Loucy (cell line): Measurements from ENCODE around the gene DHDH.
A peak's percentile ranks its signal among the peaks of the same experiment; 100 is the strongest.

Source experiments
- H2AFZ ChIP-seq: fragments of 200-600 bp; sonication (generic); 2 replicates; pipeline ENCODE4 v1.6.0; 2016; ENCODE audit warnings: antibody characterized with exemption, mild to moderate bottlenecking, low read length, moderate library complexity
- H3F3A ChIP-seq: fragments of 200-600 bp; 2 replicates; pipeline ENCODE4 v1.6.0; 2016; ENCODE audit warnings: antibody characterized with exemption, low read depth, mild to moderate bottlenecking
- H3K27me3 ChIP-seq: fragments of 200-600 bp; sonication (generic); 2 replicates; pipeline ENCODE4 v1.6.1; 2014; ENCODE audit warnings: low read length, mild to moderate bottlenecking; ENCODE audit not compliant: insufficient read depth, poor library complexity, severe bottlenecking
- H3K36me3 ChIP-seq: fragments of 200-600 bp; sonication (generic); 2 replicates; pipeline ENCODE4 v1.6.1; 2016; ENCODE audit warnings: low read length; ENCODE audit not compliant: insufficient read depth
- H3K4me1 ChIP-seq: fragments of 200-600 bp; sonication (generic); 2 replicates; pipeline ENCODE4 v1.5.1; 2014; ENCODE audit warnings: low read length, mild to moderate bottlenecking; ENCODE audit not compliant: insufficient read depth, poor library complexity, severe bottlenecking
- H3K4me2 ChIP-seq: fragments of 200-600 bp; sonication (generic); 2 replicates; pipeline ENCODE4 v1.6.0; 2014; ENCODE audit warnings: antibody characterized with exemption, low read length, low read depth, mild to moderate bottlenecking; ENCODE audit not compliant: poor library complexity, severe bottlenecking
- H3K4me3 ChIP-seq: fragments of 200-600 bp; sonication (generic); 2 replicates; pipeline ENCODE4 v1.5.1; 2014; ENCODE audit warnings: low read length, mild to moderate bottlenecking, mixed read lengths; ENCODE audit not compliant: poor library complexity, severe bottlenecking
- H3K79me2 ChIP-seq: fragments of 200-600 bp; sonication (generic); 2 replicates; pipeline ENCODE4 v1.6.1; 2014; ENCODE audit warnings: low read length; ENCODE audit not compliant: insufficient read depth
- H3K9ac ChIP-seq: fragments of 200-600 bp; sonication (generic); 2 replicates; pipeline ENCODE4 v1.6.0; 2014; ENCODE audit warnings: mild to moderate bottlenecking, low read depth, low read length, moderate library complexity; ENCODE audit not compliant: poor library complexity, severe bottlenecking
- H3K9me2 ChIP-seq: fragments of 200-600 bp; sonication (generic); replicated peaks from 2 replicates; pipeline ENCODE4 v1.6.1; 2016; ENCODE audit warnings: low read depth, low read length, mixed read lengths
- H3K9me3 ChIP-seq: fragments of 200-600 bp; sonication (generic); 2 replicates; pipeline ENCODE4 v1.6.1; 2014; ENCODE audit warnings: mild to moderate bottlenecking, antibody characterized with exemption, low read length, low read depth; ENCODE audit not compliant: insufficient read depth
- H4K20me1 ChIP-seq: fragments of 200-600 bp; sonication (generic); 2 replicates; pipeline ENCODE4 v1.6.0; 2014; ENCODE audit warnings: antibody characterized with exemption, low read length, mild to moderate bottlenecking; ENCODE audit not compliant: insufficient read depth, poor library complexity, severe bottlenecking
- CTCF ChIP-seq: fragments of 200-600 bp; sonication (generic); conservative IDR thresholded peaks from 2 replicates; pipeline ENCODE4 v1.5.1; 2014; ENCODE audit warnings: mild to moderate bottlenecking, antibody characterized with exemption, low read length
- EZH2phosphoT487 ChIP-seq: fragments of 200-600 bp; IDR thresholded peaks from 2 replicates; pipeline ENCODE4 v1.6.1; 2018; ENCODE audit warnings: antibody characterized with exemption, mild to moderate bottlenecking, moderate library complexity, borderline replicate concordance

The DHDH gene

GRCh38 chr19:48962029-48962848 lies 28.7 kb downstream of the DHDH start:
- H3K9me2 ChIP-seq = no peaks in the 10 kb centered on the region
- H4K20me1 ChIP-seq = peaks cover 13% of the 10 kb centered on the region
- peaks cover 34% of the 10 kb centered on the region for H3K79me2 ChIP-seq
- peaks cover 32% of the 10 kb centered on the region for H3K4me1 ChIP-seq
- peak overlapping the region; percentile 38 for H3K4me2 ChIP-seq
- no peaks in the 10 kb centered on the region for H3K36me3 ChIP-seq
- H3K9me3 ChIP-seq = no peaks in the 10 kb centered on the region
- no peaks in the 10 kb centered on the region for H3K27me3 ChIP-seq
- no peak overlapping the region for H3K4me3 ChIP-seq
- no peaks in the 10 kb centered on the region for H3F3A ChIP-seq
- H3K9ac ChIP-seq = peak overlapping the region; percentile 84
- H2AFZ ChIP-seq = no peak overlapping the region
- TF ChIP-seq EZH2phosphoT487 (no peak), CTCF (no peak)

GRCh38 chr19:48962849-48963165 lies 29.3 kb downstream of the DHDH start:
- peaks cover 13% of the 10 kb centered on the region for H4K20me1 ChIP-seq

GRCh38 chr19:48963371-48964204 lies 30.1 kb downstream of the DHDH start:
- Histone ChIP-seq H4K20me1 (peaks cover 13% of the 10 kb centered on the region), H3K4me1 (peaks cover 32% of the 10 kb centered on the region), H3K36me3 (no peaks in the 10 kb centered on the region; the same call in 1 of the 2 replicates), H3K9me2 (no peaks in the 10 kb centered on the region), H3F3A (no peaks in the 10 kb centered on the region), H2AFZ (no peak overlapping the region), H3K27me3 (no peaks in the 10 kb centered on the region), H3K4me3 (peak overlapping the region; percentile 75), H3K9me3 (no peaks in the 10 kb centered on the region), H3K79me2 (peaks cover 31% of the 10 kb centered on the region), H3K9ac (peak overlapping the region; percentile 84), H3K4me2 (peak overlapping the region; percentile 97)
- TF ChIP-seq EZH2phosphoT487 = no peak
- TF ChIP-seq CTCF = no peak

More at GRCh38 chr19:48962849-48963165, 29.3 kb downstream of the DHDH start:
- no peaks in the 10 kb centered on the region for H3K27me3 ChIP-seq
- no peaks in the 10 kb centered on the region for H3K9me3 ChIP-seq
- no peak overlapping the region for H3K4me3 ChIP-seq
- peak overlapping the region; percentile 84 for H3K9ac ChIP-seq
- no peak overlapping the region for H2AFZ ChIP-seq
- peak overlapping the region; percentile 97 for H3K4me2 ChIP-seq
- peaks cover 32% of the 10 kb centered on the region for H3K4me1 ChIP-seq
- H3K79me2 ChIP-seq = peaks cover 31% of the 10 kb centered on the region
- H3F3A ChIP-seq = no peaks in the 10 kb centered on the region
- H3K9me2 ChIP-seq = no peaks in the 10 kb centered on the region
- TF ChIP-seq CTCF = no peak
- no peak for TF ChIP-seq EZH2phosphoT487
- no peaks in the 10 kb centered on the region for H3K36me3 ChIP-seq
